HepG2 (cell line): ENCODE data around the gene OXLD1. TPM values are rescaled to one million over a fixed set of nuclear protein-coding genes. Genes with fewer than 3 reads are reported as not detected.
A peak's percentile ranks its signal among the peaks of the same experiment; 100 is the strongest.

Source experiments
- ELF4 ChIP-seq: sonication (generic); formaldehyde crosslinking; IDR thresholded peaks from 2 replicates; pipeline ENCODE4 v1.5.0; 2020; ENCODE audit warnings: missing genetic modification reagents, mild to moderate bottlenecking, moderate library complexity, borderline replicate concordance
- ETV5 ChIP-seq: IDR thresholded peaks from 2 replicates; pipeline ENCODE4 v1.6.1; 2018; ENCODE audit warnings: missing biosample characterization, missing genetic modification reagents, inconsistent platforms, borderline replicate concordance
- FOXP1 ChIP-seq, 2 experiments: fragments of 450-650 bp in 1 of 2; IDR thresholded peaks; 2 replicates each; pipeline ENCODE4 v1.6.1; 2017 to 2018; ENCODE audit warnings: antibody characterized with exemption in 1 of 2
- HNF4A ChIP-seq: sonication (generic); formaldehyde crosslinking; IDR thresholded peaks from 2 replicates; pipeline ENCODE4 v1.4.0; 2020; ENCODE audit warnings: missing genetic modification reagents
- KDM3A ChIP-seq: IDR thresholded peaks from 2 replicates; pipeline ENCODE4 v1.6.1; 2018; ENCODE audit warnings: low read depth, missing compliant biosample characterization
- PHF20 ChIP-seq: sonication (generic); formaldehyde crosslinking; IDR thresholded peaks from 2 replicates; pipeline ENCODE4 v1.5.0; 2020; ENCODE audit warnings: mild to moderate bottlenecking, missing genetic modification reagents
- PHF21A ChIP-seq: sonication (generic); formaldehyde crosslinking; IDR thresholded peaks from 2 replicates; pipeline ENCODE4 v1.5.0; 2020; ENCODE audit warnings: mild to moderate bottlenecking, missing genetic modification reagents
- PHF5A ChIP-seq: IDR thresholded peaks from one replicate; pipeline ENCODE4 v1.6.1; 2018; ENCODE audit warnings: low read depth, missing genetic modification reagents; ENCODE audit not compliant: unreplicated experiment
- POLR2A ChIP-seq, 2 experiments: IDR thresholded peaks; 2 replicates each; pipeline ENCODE4 v1.6.1; 2011; ENCODE audit warnings: low read depth in 2 of 2, low read length in 2 of 2, mild to moderate bottlenecking in 1 of 2, moderate library complexity in 1 of 2; ENCODE audit not compliant: insufficient read depth in 1 of 2
- RBFOX2 ChIP-seq: fragments of 200-400 bp; formaldehyde crosslinking; IDR thresholded peaks from 2 replicates; pipeline ENCODE4 v1.6.1; 2017; ENCODE audit warnings: low read depth, mild to moderate bottlenecking, low read length
- RFX1 ChIP-seq: fragments of 450-650 bp; IDR thresholded peaks from 2 replicates; pipeline ENCODE4 v1.6.1; 2017
- ZNF451 ChIP-seq: sonication (generic); formaldehyde crosslinking; IDR thresholded peaks from 2 replicates; pipeline ENCODE4 v1.5.0; 2020; ENCODE audit warnings: mild to moderate bottlenecking, missing genetic modification reagents
- ZNF557 ChIP-seq: sonication (generic); formaldehyde crosslinking; IDR thresholded peaks from 2 replicates; pipeline ENCODE4 v1.4.0; 2020; ENCODE audit warnings: missing genetic modification reagents
- ZNF563 ChIP-seq: sonication (generic); formaldehyde crosslinking; IDR thresholded peaks from 2 replicates; pipeline ENCODE4 v1.8.0; 2022; ENCODE audit warnings: mild to moderate bottlenecking, moderate library complexity, missing genetic modification reagents
- ZSCAN25 ChIP-seq: sonication (generic); formaldehyde crosslinking; IDR thresholded peaks from 2 replicates; pipeline ENCODE4 v1.8.0; 2022; ENCODE audit warnings: mild to moderate bottlenecking, missing genetic modification reagents
- polyA plus RNA-seq, 8 experiments: library from polyadenylated mRNA; depleted of rRNA in 3 of 8; stranded (reverse) in 7 of 8; unstranded in 1 of 8; fragments of >200 nt; fragmentation: Illumina TruSeq in 4 of 8; extraction: Trizol in 4 of 8; gene quantifications; 2 replicates each; pipeline versions ENCODE4 v1.2.1 to v1.2.3, GENCODE V29; 2011 to 2016; ENCODE audit warnings: low read depth in 4 of 8, missing spikeins in 1 of 8, mixed read lengths in 1 of 8; ENCODE audit not compliant: insufficient read depth in 1 of 8
- total RNA-seq, 5 experiments: library from RNA; depleted of rRNA; stranded (reverse); fragments of >200 nt; fragmentation: Illumina TruSeq; extraction: Trizol; gene quantifications; 2 replicates each; pipeline ENCODE4 v1.2.3, GENCODE V29; 2016; ENCODE audit warnings: low read depth in 1 of 5
- TF ChIP-seq, protein P1 (sequence below): sonication (generic); formaldehyde crosslinking; IDR thresholded peaks from 2 replicates; pipeline ENCODE4 v1.5.0; 2020; ENCODE audit warnings: mild to moderate bottlenecking, missing genetic modification reagents
- TF ChIP-seq, protein P2 (sequence below): sonication (generic); formaldehyde crosslinking; IDR thresholded peaks from 2 replicates; pipeline ENCODE4 v1.4.0; 2020; ENCODE audit warnings: missing genetic modification reagents, borderline replicate concordance
- TF ChIP-seq, protein P3 (sequence below): sonication (generic); formaldehyde crosslinking; conservative IDR thresholded peaks from 2 replicates; pipeline ENCODE4 v1.4.0; 2020; ENCODE audit warnings: mild to moderate bottlenecking, missing genetic modification reagents, moderate library complexity
- TF ChIP-seq, protein P4 (sequence below): sonication (generic); IDR thresholded peaks from 2 replicates; pipeline ENCODE4 v1.6.1; 2016; ENCODE audit warnings: low read depth, borderline replicate concordance
- TF ChIP-seq, protein P5 (sequence below): IDR thresholded peaks from 2 replicates; pipeline ENCODE4 v1.6.1; 2016; ENCODE audit warnings: missing compliant biosample characterization, missing genetic modification reagents, borderline replicate concordance

The OXLD1 gene
- total and polyA plus RNA-seq, 2 of the 13 experiments (the other 11 are each of a cell fraction or from before 2014, with no cell fraction given), result 27.1 to 37.5 TPM

DNA sequence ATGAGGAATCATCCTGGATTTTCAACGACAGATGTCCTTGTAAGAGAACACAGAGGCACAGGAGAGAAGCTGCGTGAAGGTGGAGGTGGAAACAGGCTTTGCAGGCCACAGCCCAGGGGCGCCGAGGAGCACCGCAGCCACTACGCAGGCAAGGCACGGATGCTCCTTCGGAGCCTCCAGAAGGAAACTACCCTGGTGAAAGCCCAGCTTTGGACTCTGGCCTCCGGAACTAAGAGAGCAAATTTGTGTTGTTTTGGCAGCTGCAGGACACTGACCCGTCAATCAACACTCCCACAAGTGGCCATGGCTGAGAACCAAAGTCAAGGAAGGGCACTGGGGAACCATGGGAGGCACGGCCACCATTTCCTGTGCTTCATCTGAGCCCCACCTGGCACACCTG, 13.7 kb upstream of the OXLD1 start (continued):
- TF ChIP-seq ZSCAN25 (CRISPR knock-in tag), result 0 out of 2 replicates have a peak, but pooled peaks have one; percentile 23
- TF ChIP-seq, protein P1, sequence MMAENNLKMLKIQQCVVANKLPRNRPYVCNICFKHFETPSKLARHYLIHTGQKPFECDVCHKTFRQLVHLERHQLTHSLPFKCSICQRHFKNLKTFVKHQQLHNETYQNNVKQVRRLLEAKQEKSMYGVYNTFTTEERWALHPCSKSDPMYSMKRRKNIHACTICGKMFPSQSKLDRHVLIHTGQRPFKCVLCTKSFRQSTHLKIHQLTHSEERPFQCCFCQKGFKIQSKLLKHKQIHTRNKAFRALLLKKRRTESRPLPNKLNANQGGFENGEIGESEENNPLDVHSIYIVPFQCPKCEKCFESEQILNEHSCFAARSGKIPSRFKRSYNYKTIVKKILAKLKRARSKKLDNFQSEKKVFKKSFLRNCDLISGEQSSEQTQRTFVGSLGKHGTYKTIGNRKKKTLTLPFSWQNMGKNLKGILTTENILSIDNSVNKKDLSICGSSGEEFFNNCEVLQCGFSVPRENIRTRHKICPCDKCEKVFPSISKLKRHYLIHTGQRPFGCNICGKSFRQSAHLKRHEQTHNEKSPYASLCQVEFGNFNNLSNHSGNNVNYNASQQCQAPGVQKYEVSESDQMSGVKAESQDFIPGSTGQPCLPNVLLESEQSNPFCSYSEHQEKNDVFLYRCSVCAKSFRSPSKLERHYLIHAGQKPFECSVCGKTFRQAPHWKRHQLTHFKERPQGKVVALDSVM (CRISPR knock-in tag), result no peak
- TF ChIP-seq, protein P2, sequence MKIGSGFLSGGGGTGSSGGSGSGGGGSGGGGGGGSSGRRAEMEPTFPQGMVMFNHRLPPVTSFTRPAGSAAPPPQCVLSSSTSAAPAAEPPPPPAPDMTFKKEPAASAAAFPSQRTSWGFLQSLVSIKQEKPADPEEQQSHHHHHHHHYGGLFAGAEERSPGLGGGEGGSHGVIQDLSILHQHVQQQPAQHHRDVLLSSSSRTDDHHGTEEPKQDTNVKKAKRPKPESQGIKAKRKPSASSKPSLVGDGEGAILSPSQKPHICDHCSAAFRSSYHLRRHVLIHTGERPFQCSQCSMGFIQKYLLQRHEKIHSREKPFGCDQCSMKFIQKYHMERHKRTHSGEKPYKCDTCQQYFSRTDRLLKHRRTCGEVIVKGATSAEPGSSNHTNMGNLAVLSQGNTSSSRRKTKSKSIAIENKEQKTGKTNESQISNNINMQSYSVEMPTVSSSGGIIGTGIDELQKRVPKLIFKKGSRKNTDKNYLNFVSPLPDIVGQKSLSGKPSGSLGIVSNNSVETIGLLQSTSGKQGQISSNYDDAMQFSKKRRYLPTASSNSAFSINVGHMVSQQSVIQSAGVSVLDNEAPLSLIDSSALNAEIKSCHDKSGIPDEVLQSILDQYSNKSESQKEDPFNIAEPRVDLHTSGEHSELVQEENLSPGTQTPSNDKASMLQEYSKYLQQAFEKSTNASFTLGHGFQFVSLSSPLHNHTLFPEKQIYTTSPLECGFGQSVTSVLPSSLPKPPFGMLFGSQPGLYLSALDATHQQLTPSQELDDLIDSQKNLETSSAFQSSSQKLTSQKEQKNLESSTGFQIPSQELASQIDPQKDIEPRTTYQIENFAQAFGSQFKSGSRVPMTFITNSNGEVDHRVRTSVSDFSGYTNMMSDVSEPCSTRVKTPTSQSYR (CRISPR knock-in tag), result no peak
- TF ChIP-seq PHF21A (CRISPR knock-in tag), result 0 out of 2 replicates have a peak, but pooled peaks have one; percentile 19
- peak; percentile 77; the same call in 1 of the 2 replicates for TF ChIP-seq ETV5 (CRISPR knock-in tag)
- TF ChIP-seq, protein P3, sequence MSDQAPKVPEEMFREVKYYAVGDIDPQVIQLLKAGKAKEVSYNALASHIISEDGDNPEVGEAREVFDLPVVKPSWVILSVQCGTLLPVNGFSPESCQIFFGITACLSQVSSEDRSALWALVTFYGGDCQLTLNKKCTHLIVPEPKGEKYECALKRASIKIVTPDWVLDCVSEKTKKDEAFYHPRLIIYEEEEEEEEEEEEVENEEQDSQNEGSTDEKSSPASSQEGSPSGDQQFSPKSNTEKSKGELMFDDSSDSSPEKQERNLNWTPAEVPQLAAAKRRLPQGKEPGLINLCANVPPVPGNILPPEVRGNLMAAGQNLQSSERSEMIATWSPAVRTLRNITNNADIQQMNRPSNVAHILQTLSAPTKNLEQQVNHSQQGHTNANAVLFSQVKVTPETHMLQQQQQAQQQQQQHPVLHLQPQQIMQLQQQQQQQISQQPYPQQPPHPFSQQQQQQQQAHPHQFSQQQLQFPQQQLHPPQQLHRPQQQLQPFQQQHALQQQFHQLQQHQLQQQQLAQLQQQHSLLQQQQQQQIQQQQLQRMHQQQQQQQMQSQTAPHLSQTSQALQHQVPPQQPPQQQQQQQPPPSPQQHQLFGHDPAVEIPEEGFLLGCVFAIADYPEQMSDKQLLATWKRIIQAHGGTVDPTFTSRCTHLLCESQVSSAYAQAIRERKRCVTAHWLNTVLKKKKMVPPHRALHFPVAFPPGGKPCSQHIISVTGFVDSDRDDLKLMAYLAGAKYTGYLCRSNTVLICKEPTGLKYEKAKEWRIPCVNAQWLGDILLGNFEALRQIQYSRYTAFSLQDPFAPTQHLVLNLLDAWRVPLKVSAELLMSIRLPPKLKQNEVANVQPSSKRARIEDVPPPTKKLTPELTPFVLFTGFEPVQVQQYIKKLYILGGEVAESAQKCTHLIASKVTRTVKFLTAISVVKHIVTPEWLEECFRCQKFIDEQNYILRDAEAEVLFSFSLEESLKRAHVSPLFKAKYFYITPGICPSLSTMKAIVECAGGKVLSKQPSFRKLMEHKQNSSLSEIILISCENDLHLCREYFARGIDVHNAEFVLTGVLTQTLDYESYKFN (CRISPR knock-in tag), result peak; percentile 67
- TF ChIP-seq HNF4A (CRISPR knock-in tag), result peak; percentile 76
- no peak for TF ChIP-seq ELF4 (CRISPR knock-in tag)
- TF ChIP-seq, protein P4, sequence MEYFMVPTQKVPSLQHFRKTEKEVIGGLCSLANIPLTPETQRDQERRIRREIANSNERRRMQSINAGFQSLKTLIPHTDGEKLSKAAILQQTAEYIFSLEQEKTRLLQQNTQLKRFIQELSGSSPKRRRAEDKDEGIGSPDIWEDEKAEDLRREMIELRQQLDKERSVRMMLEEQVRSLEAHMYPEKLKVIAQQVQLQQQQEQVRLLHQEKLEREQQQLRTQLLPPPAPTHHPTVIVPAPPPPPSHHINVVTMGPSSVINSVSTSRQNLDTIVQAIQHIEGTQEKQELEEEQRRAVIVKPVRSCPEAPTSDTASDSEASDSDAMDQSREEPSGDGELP, result peak; percentile 27; the same call in 1 of the 2 replicates
- no peak for TF ChIP-seq FOXP1 (IDR thresholded peaks at IDR 0.05)
- TF ChIP-seq FOXP1 (CRISPR knock-in tag; IDR thresholded peaks at IDR 0.05), result 0 out of 2 replicates have a peak, but pooled peaks have one; percentile 33
- 0 out of 4 replicates have a peak, but pooled peaks of 1 of the 2 experiments have one; percentile 22 for TF ChIP-seq POLR2A (IDR thresholded peaks at IDR 0.05; ENCODE audit: insufficient read depth in 1 of 2, low read depth in 2 of 2, low read length in 2 of 2)
- TF ChIP-seq PHF20, result peak; percentile 51; the same call in 1 of the 2 replicates
- TF ChIP-seq ZNF557, result no peak
- TF ChIP-seq, protein P5, sequence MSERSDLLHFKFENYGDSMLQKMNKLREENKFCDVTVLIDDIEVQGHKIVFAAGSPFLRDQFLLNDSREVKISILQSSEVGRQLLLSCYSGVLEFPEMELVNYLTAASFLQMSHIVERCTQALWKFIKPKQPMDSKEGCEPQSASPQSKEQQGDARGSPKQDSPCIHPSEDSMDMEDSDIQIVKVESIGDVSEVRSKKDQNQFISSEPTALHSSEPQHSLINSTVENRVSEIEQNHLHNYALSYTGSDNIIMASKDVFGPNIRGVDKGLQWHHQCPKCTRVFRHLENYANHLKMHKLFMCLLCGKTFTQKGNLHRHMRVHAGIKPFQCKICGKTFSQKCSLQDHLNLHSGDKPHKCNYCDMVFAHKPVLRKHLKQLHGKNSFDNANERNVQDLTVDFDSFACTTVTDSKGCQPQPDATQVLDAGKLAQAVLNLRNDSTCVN (CRISPR knock-in tag), result 0 out of 2 replicates have a peak, but pooled peaks have one; percentile 24
- TF ChIP-seq ZNF563 (CRISPR knock-in tag), result 0 out of 2 replicates have a peak, but pooled peaks have one; percentile 24
- no peak for TF ChIP-seq ZNF451 (CRISPR knock-in tag)
- no peak for TF ChIP-seq KDM3A
- no peak for TF ChIP-seq PHF5A (CRISPR knock-in tag)
- 0 out of 2 replicates have a peak, but pooled peaks have one; percentile 23 for TF ChIP-seq RBFOX2
- TF ChIP-seq RFX1, result no peak
